Common myeloid progenitor, CD34-positive (primary cell): ENCODE results near the gene PLCH2.

ENCODE experiments used
- CTCF ChIA-PET: fragments of 350-600 bp; sonication (Branson Sonifier 250); formaldehyde crosslinking; loops from one replicate; lab custom pipeline; 2021; ENCODE audit warnings: antibody characterized with exemption; lab: Charles Lee
- POLR2A ChIA-PET: fragments of 350-600 bp; sonication (Branson Sonifier 250); formaldehyde crosslinking; loops from one replicate; lab custom pipeline; 2021; ENCODE audit warnings: antibody characterized with exemption; lab: Charles Lee
- DNase-seq, 3 donors: peaks; one replicate each; pipeline versions ENCODE4 v3.0.0 to v3.0.0-alpha.2; 2013
- H3K27ac ChIP-seq, 2 experiments: 1 replicate in 1 of 2; 2 replicates in 1 of 2; pipeline ENCODE4 v1.7.0; 2013; ENCODE audit warnings: inconsistent platforms in 2 of 2, low read length in 2 of 2, mild to moderate bottlenecking in 2 of 2, low read depth in 1 of 2, moderate library complexity in 1 of 2; ENCODE audit not compliant: severe bottlenecking in 2 of 2, insufficient read depth in 1 of 2, poor library complexity in 1 of 2
- H3K27me3 ChIP-seq, 5 experiments: replicated peaks in 2 of 5; 1 replicate in 3 of 5; 2 replicates in 2 of 5; pipeline versions ENCODE4 v1.6.1 to v1.7.0; 2013; ENCODE audit warnings: low read length in 4 of 5, mild to moderate bottlenecking in 2 of 5, moderate library complexity in 2 of 5, inconsistent platforms in 1 of 5; ENCODE audit not compliant: insufficient read depth in 5 of 5, control insufficient read depth in 4 of 5
- H3K36me3 ChIP-seq, 4 experiments: 1 replicate in 2 of 4; 2 replicates in 2 of 4; pipeline versions ENCODE4 v1.6.1 to v1.7.0; 2013; ENCODE audit warnings: low read length in 3 of 4, control low read depth in 1 of 4, mild to moderate bottlenecking in 1 of 4; ENCODE audit not compliant: control insufficient read depth in 4 of 4, insufficient read depth in 4 of 4
- H3K4me1 ChIP-seq, 4 experiments: 1 replicate in 3 of 4; 2 replicates in 1 of 4; pipeline versions ENCODE4 v1.6.1 to v1.7.1; 2013; ENCODE audit warnings: low read length in 3 of 4, mild to moderate bottlenecking in 3 of 4, control low read depth in 1 of 4, inconsistent platforms in 1 of 4, moderate library complexity in 1 of 4; ENCODE audit not compliant: control insufficient read depth in 4 of 4, insufficient read depth in 4 of 4; ENCODE audit errors: control extremely low read depth in 1 of 4
- H3K4me3 ChIP-seq, 7 experiments: 1 replicate in 4 of 7; 2 replicates in 3 of 7; pipeline versions ENCODE4 v1.5.1 to v1.7.0; 2013; ENCODE audit warnings: mild to moderate bottlenecking in 7 of 7, low read length in 6 of 7, moderate library complexity in 6 of 7, inconsistent platforms in 2 of 7, low read depth in 2 of 7, control low read depth in 1 of 7; ENCODE audit not compliant: insufficient read depth in 4 of 7, control insufficient read depth in 1 of 7; ENCODE audit errors: extremely low read depth in 1 of 7
- H3K9me3 ChIP-seq, 5 experiments: 1 replicate in 4 of 5; 2 replicates in 1 of 5; pipeline versions ENCODE4 v1.6.1 to v1.7.1; 2013; ENCODE audit warnings: low read length in 4 of 5, mild to moderate bottlenecking in 2 of 5, inconsistent platforms in 1 of 5, low read depth in 1 of 5, moderate library complexity in 1 of 5; ENCODE audit not compliant: control insufficient read depth in 4 of 5, insufficient read depth in 2 of 5; ENCODE audit errors: control extremely low read depth in 1 of 5
- WGBS: methylation state at CpG from one replicate; pipeline ENCODE4 v1.1.5; 2013; ENCODE audit not compliant: insufficient coverage; 5-methylcytosine and 5-hydroxymethylcytosine counted together

The PLCH2 gene

GRCh38 chr1:2445823-2446215 lies 30.3 kb upstream of the PLCH2 start:
- peaks cover 0 to 5% (median 0%) of the 10 kb centered on the region in 4 experiments for H3K4me1 ChIP-seq
- H3K27ac ChIP-seq = no peak overlapping the region
- H3K36me3 ChIP-seq = no peaks in the 10 kb centered on the region
- no peak for DNase-seq
- ChIA-PET POLR2A (no interaction called here), CTCF (interaction anchor here (1.3 kb wide), 1 partner anchor 102 kb away, joined by 3 read pairs; no protein-coding TSS in a partner anchor)
- peaks cover 0 to 86% (median 15%) of the 10 kb centered on the region in 5 experiments for H3K27me3 ChIP-seq
- peaks cover 0 to 2% (median 0%) of the 10 kb centered on the region in 5 experiments for H3K9me3 ChIP-seq
- WGBS = 84% methylated on average over 15 of the region's 15 CpGs
- H3K4me3 ChIP-seq = no peak overlapping the region

DNA sequence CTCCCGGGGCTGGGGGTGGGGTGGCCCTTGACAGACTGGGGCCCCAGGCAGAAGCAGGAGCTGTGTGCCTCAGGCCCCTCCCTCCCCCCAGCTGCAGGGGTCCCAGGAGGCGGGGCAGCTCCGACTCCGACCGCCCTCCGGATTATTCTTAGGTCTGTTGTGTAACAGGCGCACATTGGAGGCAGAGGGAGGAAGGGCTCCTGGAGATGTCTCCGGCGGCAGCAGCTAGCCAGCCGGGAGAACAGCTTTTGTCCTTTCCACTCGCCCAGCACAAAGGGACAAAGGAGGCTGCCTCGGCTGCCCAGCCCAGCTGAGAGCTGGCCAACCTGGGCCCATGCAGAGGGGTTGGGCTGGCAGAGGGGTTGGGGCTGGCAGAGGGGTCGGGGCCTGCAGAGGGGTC lies 29.7 kb upstream of the PLCH2 start:
- POLR2A ChIA-PET = no interaction called here
- CTCF ChIA-PET = interaction anchor here (1.3 kb wide), 1 partner anchor 102 kb away, joined by 3 read pairs; no protein-coding TSS in a partner anchor
- H3K4me3 ChIP-seq = no peak overlapping the region
- no peaks in the 10 kb centered on the region for H3K36me3 ChIP-seq
- H3K27ac ChIP-seq = no peak overlapping the region
- no peaks in the 10 kb centered on the region for H3K9me3 ChIP-seq
- H3K4me1 ChIP-seq = peaks cover 0 to 5% (median 0%) of the 10 kb centered on the region in 4 experiments
- 15% methylated on average over 10 of the region's 13 CpGs for WGBS
- H3K27me3 ChIP-seq = peaks cover 0 to 85% (median 15%) of the 10 kb centered on the region in 5 experiments
- no peak for DNase-seq

- POLR2A ChIA-PET = no interaction called here
- 88% methylated on average over 3 of the region's 9 CpGs for WGBS
- Histone ChIP-seq H3K27me3 (peaks cover 0 to 83% (median 15%) of the 10 kb centered on the region in 5 experiments), H3K4me1 (peaks cover 0 to 5% (median 0%) of the 10 kb centered on the region in 4 experiments), H3K4me3 (no peak overlapping the region), H3K36me3 (no peaks in the 10 kb centered on the region), H3K9me3 (no peaks in the 10 kb centered on the region), H3K27ac (no peak overlapping the region)
- DNase-seq = no peak
- CTCF ChIA-PET = interaction anchor here (1.3 kb wide), 1 partner anchor 101 kb away, joined by 3 read pairs; no protein-coding TSS in a partner anchor
Observed at GRCh38 chr1:2446861-2447260, 29.2 kb upstream of the PLCH2 start.

- no peak overlapping the region for H3K27ac ChIP-seq
- ChIA-PET CTCF (interaction anchor here (1.3 kb wide), 1 partner anchor 101 kb away, joined by 3 read pairs; no protein-coding TSS in a partner anchor), POLR2A (no interaction called here)
- no peaks in the 10 kb centered on the region for H3K9me3 ChIP-seq
- H3K36me3 ChIP-seq = no peaks in the 10 kb centered on the region
- H3K27me3 ChIP-seq = peaks cover 0 to 83% (median 11%) of the 10 kb centered on the region in 5 experiments
- 71% methylated on average over 15 of the region's 23 CpGs for WGBS
- peaks cover 0 to 5% (median 0%) of the 10 kb centered on the region in 4 experiments for H3K4me1 ChIP-seq
- DNase-seq = no peak
- H3K4me3 ChIP-seq = no peak overlapping the region
Observed at GRCh38 chr1:2447276-2448097, 28.6 kb upstream of the PLCH2 start.

GRCh38 chr1:2448098-2448445 lies 28.0 kb upstream of the PLCH2 start:
- Histone ChIP-seq H3K27ac (no peak overlapping the region), H3K36me3 (no peaks in the 10 kb centered on the region), H3K27me3 (peaks cover 0 to 83% (median 7%) of the 10 kb centered on the region in 5 experiments), H3K4me1 (peaks cover 0 to 3% (median 0%) of the 10 kb centered on the region in 4 experiments), H3K4me3 (no peak overlapping the region), H3K9me3 (no peaks in the 10 kb centered on the region)
- POLR2A ChIA-PET = no interaction called here
- WGBS = 60% methylated on average over 15 of the region's 18 CpGs
- DNase-seq = no peak
- CTCF ChIA-PET = no interaction called here

- no peak for DNase-seq
- ChIA-PET POLR2A (interaction anchor here (0.6 kb wide), 2 partner anchors 8 to 278 kb away, joined by 3 read pairs; no protein-coding TSS in a partner anchor), CTCF (interaction anchor here (1.1 kb wide), 1 partner anchor 15 kb away, joined by 3 read pairs; no protein-coding TSS in a partner anchor)
- 82% methylated on average over 16 of the region's 23 CpGs for WGBS
- peaks cover 0 to 71% (median 2%) of the 10 kb centered on the region in 5 experiments for H3K27me3 ChIP-seq
- H3K36me3 ChIP-seq = no peaks in the 10 kb centered on the region
- no peaks in the 10 kb centered on the region for H3K9me3 ChIP-seq
- H3K27ac ChIP-seq = no peak overlapping the region
- H3K4me1 ChIP-seq = no peaks in the 10 kb centered on the region
- no peak overlapping the region for H3K4me3 ChIP-seq
Observed at GRCh38 chr1:2449636-2450454, 26.2 kb upstream of the PLCH2 start.
